AG04449 (cell line): ENCODE data around the gene ZNF610.
"Not testable (repeated sequence)": the region's sequence is repeated elsewhere in the genome, so short reads cannot be mapped to it uniquely, and the experiment has no call there.

Experiments used
- CTCF ChIA-PET: fragments of 350-600 bp; formaldehyde crosslinking; extraction: SDS; loops from one replicate; lab custom pipeline; 2021; ENCODE audit warnings: antibody characterized with exemption; lab: Yijun Ruan, JAX
- POLR2A ChIA-PET: fragments of 400-600, 350-600 bp; formaldehyde crosslinking; extraction: SDS; loops from one replicate; lab custom pipeline; 2020; ENCODE audit warnings: antibody characterized with exemption, inconsistent platforms; lab: Yijun Ruan, JAX
- DNase-seq: peaks from one replicate; pipeline ENCODE4 v3.0.0-alpha.2; 2010; ENCODE audit warnings: low read depth, low spot score
- H3K4me3 ChIP-seq: 2 replicates; pipeline ENCODE4 v1.5.1; 2011; ENCODE audit warnings: low read depth, mild to moderate bottlenecking, control low read depth, low read length
- CTCF ChIP-seq: IDR thresholded peaks from one replicate; pipeline ENCODE4 v1.5.1; 2011; ENCODE audit warnings: mild to moderate bottlenecking, moderate library complexity, low read length, control low read depth, inconsistent platforms; ENCODE audit not compliant: insufficient read depth; ENCODE audit errors: missing control alignments

The ZNF610 gene

GRCh38 chr19:52336117-52336790 lies at the start of gene ZNF610:
ZNF610 (plus strand) TSS chr19:52336243; CDS start chr19:52349173, 12,930 bp downstream.
- peak; percentile 7 for DNase-seq
- POLR2A ChIA-PET = no interaction called here
- CTCF ChIA-PET = interaction anchor here (1.4 kb wide), 1 partner anchor 10 kb away, joined by 3 read pairs; no protein-coding TSS in a partner anchor
- TF ChIP-seq CTCF = no peak
- H3K4me3 ChIP-seq = peak within 1 kb of the TSS; percentile 72

GRCh38 chr19:52286256-52286655 lies 49.8 kb upstream of the ZNF610 start:
- POLR2A ChIA-PET = no interaction called here
- no peak overlapping the region for H3K4me3 ChIP-seq
- CTCF ChIA-PET = no interaction called here
- no peak for DNase-seq
- TF ChIP-seq CTCF = no peak

- no peak overlapping the region for H3K4me3 ChIP-seq
- DNase-seq = no peak
- no peak for TF ChIP-seq CTCF
- ChIA-PET POLR2A (no interaction called here), CTCF (no interaction called here)
Observed at GRCh38 chr19:52291781-52292180, 44.3 kb upstream of the ZNF610 start.

GRCh38 chr19:52292946-52293345 lies 43.1 kb upstream of the ZNF610 start:
- POLR2A ChIA-PET, CTCF ChIA-PET, DNase-seq, H3K4me3 ChIP-seq: not testable (repeated sequence)

- ChIA-PET POLR2A (no interaction called here), CTCF (no interaction called here)
- peak overlapping the region; percentile 66 for H3K4me3 ChIP-seq
- no peak for DNase-seq
- TF ChIP-seq CTCF = no peak
Observed at GRCh38 chr19:52296400-52296772, 39.7 kb upstream of the ZNF610 start.

GRCh38 chr19:52296773-52297600 lies 39.1 kb upstream of the ZNF610 start, which contains the start of gene ZNF480:
ZNF480 (plus strand) TSS chr19:52297169; CDS start chr19:52300413, 3,244 bp downstream.
- TF ChIP-seq CTCF = peak; percentile 19
- POLR2A ChIA-PET = no interaction called here
- CTCF ChIA-PET = no interaction called here
- H3K4me3 ChIP-seq = peak within 1 kb of the TSS; percentile 94
- DNase-seq = peak; percentile 14
